ENCODE data around the gene MSANTD2.

Gene MSANTD2

DNA sequence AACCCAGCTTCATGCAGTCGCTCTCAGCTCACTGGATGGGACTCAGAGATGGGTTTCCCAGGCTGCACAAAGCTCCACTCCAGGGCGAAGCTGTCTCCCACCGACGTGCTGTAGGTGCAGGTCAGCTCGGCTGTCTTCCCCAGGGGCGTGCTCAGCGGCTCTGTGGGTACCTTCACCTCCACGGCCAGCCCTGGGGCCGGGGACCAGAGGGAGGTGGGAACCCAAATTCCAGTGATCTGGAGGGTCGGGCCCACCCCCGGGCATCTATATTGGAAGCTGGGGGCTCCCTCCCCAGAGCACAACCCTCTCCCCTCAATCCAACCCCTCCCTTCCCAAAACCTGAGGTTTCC, 48.8 kb downstream of the MSANTD2 start:
- no peak overlapping the region for H3K27ac ChIP-seq
- TF ChIP-seq ZFX (IDR thresholded peaks at IDR 0.05) (no peak), CTCF (conservative IDR thresholded peaks at IDR 0.05) (no peak)

- TF ChIP-seq CTCF (conservative IDR thresholded peaks at IDR 0.05): no peak
- TF ChIP-seq ZFX (IDR thresholded peaks at IDR 0.05): no peak
- no peak overlapping the region for H3K27ac ChIP-seq
Measured at GRCh38 chr11:124749912-124750311, 50.3 kb downstream of the MSANTD2 start.

DNA sequence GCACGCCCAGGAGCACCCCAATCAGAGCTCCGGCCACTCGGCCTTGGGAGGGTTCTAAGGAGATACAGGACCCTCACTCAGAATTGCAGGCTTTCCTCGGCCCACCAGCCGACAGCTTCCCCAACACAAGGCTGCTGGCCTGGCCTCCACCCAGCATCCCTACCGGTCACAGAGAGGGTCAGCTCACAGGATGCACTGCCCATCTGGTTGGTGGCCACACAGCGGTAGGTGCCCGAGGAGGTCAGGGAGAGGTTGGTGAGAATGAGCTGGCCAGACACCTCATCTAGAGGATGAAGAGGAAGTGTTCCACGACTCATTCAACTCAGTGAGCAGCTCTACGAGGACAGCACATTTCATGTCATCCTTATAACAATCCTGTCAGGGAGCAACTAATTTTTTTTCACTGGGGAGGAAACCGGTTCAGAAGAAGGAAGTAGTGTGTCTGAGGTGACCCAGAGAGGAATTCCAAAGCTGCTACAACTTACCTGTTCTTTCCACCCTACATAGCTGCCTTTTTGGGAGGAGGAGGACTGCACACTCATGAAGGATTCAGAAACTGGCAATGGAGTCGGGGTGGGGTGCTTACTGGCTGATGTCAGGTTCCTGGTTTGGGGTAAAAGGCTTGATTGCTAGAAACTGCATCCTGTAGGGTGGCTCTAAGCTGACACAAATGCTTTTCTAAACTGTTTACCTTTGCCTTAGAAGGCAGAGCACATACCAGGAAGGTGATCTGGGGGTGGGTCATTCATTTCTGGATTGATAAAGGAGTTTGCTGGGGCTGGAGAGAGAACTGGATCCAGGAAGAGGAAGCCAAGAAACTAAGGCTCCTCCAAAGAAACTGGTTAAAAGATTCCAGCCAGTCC, 51.5 kb downstream of the MSANTD2 start:
- no peak overlapping the region; the same call in 1 of the 2 replicates for H3K27ac ChIP-seq

DNA sequence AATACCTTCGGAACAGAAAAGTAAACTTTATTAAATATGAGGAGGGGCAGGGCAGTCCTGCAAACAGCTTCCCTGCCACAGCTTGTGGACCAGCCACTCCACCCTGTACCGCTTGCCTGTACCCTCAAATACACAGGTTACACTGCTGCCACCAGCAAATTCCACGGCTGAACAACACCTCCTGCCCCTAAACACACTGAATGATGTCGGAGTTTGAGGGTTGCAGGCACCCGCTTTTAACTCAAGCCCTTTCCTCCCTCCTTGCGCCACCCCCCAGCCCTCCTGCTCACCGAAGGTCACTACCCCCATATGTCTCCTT, 52.1 kb downstream of the MSANTD2 start:
- TF ChIP-seq CTCF (conservative IDR thresholded peaks at IDR 0.05): no peak
- TF ChIP-seq ZFX (IDR thresholded peaks at IDR 0.05): no peak
- H3K27ac ChIP-seq: no peak overlapping the region

More for the DNA sequence above, 51.5 kb downstream of the MSANTD2 start:
- no peak for TF ChIP-seq ZFX (IDR thresholded peaks at IDR 0.05)
- TF ChIP-seq CTCF (conservative IDR thresholded peaks at IDR 0.05): no peak

GRCh38 chr11:124747406-124748099, 52.7 kb downstream of the MSANTD2 start:
- peak overlapping the region; percentile 55; the same call in 1 of the 2 replicates for H3K27ac ChIP-seq
- TF ChIP-seq ZFX (IDR thresholded peaks at IDR 0.05) (no peak), CTCF (conservative IDR thresholded peaks at IDR 0.05) (no peak)

DNA sequence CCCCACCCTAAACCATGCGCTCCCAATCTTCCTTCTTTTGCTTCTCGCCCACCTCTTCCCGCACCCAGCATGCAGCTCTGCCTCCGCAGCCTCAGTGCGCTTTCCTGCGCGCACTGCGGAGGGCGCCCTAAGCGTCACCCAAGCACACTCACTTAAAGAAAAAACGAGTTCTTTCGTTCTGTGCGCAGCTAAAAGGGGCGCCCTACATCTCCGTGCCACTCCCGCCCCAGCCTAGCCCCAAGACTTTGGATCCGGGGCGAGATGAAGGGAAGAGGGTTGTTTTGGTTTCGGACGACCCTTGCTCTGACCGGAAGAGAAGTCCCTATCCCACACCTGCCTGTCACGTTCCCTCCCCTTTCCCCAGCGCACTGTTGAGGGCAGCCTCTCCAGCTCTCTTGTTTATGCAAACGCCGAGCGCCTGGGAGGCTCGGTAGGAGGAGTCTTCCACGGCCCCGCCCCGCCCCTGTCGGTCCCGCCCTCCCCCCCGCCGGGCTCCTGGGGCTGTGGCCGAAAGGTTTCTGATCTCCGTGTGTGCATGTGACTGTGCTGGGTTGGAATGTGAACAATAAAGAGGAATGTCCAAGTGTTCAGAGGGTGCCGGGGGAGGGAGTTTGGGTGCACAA, 53.5 kb downstream of the MSANTD2 start:
- TF ChIP-seq CTCF (conservative IDR thresholded peaks at IDR 0.05) (peak; percentile 77), ZFX (IDR thresholded peaks at IDR 0.05) (no peak)

More for the DNA sequence above, 53.5 kb downstream of the MSANTD2 start:
- H3K27ac ChIP-seq: peak overlapping the region; percentile 55
